Measurements from ENCODE around the gene PTPRU. TPM values are rescaled to one million over a fixed set of nuclear protein-coding genes. Genes with fewer than 3 reads are reported as not detected.

PTPRU gene
- total and polyA plus RNA-seq, 2 of the 8 experiments (the other 6 are each of a cell fraction or from before 2014, with no cell fraction given), result 33.8 to 41.8 TPM

GRCh38 chr1:29304025-29304684 is 67.8 kb downstream of the PTPRU start:
- Histone ChIP-seq H3K36me3 (ENCODE audit: control insufficient read depth in 2 of 4, insufficient read depth in 4 of 4, low read length in 3 of 4) (peaks cover 0 to 5% (median under 1%) of the 10 kb centered on the region in 4 experiments; a peak in 3 of 8 replicates), H3K18ac (ENCODE audit: extremely low read depth, low read length) (no peak overlapping the region), H2BK20ac (ENCODE audit: low read length) (no peak overlapping the region), H4K8ac (ENCODE audit: extremely low read depth, insufficient read depth, low read length) (no peak overlapping the region), H3K9ac (replicated peaks in 1 of 4; ENCODE audit: extremely low read depth in 1 of 4, low read depth in 3 of 4, low read length in 3 of 4) (no peak overlapping the region), H3K27ac (ENCODE audit: low read depth, low read length) (no peak overlapping the region; the same call in 1 of the 2 replicates), H3K56ac (replicated peaks; ENCODE audit: insufficient read length, low read depth, low read length) (no peak overlapping the region), H3K4ac (replicated peaks; ENCODE audit: insufficient read length, low read depth, low read length) (no peak overlapping the region), H3K23ac (ENCODE audit: insufficient read length) (no peak overlapping the region), H2BK12ac (ENCODE audit: low read depth, low read length) (no peak overlapping the region; the same call in 1 of the 2 replicates), H3K27me3 (replicated peaks in 1 of 4; ENCODE audit: control insufficient read depth in 3 of 4, extremely low read depth in 1 of 4, insufficient read depth in 3 of 4, low read length in 3 of 4) (no peaks in the 10 kb centered on the region), H2AFZ (ENCODE audit: low read length) (no peak overlapping the region), H4K20me1 (replicated peaks in 1 of 2; ENCODE audit: control insufficient read depth in 1 of 2, insufficient read depth in 2 of 2, low read length in 2 of 2) (no peaks in the 10 kb centered on the region), H3K4me1 (replicated peaks in 1 of 4; ENCODE audit: control insufficient read depth in 3 of 4, insufficient read depth in 4 of 4, low read length in 3 of 4) (no peaks in the 10 kb centered on the region), H3K9me3 (ENCODE audit: insufficient read depth in 2 of 2, low read depth in 1 of 2, low read length in 1 of 2) (0 out of 4 replicates have a peak, but pooled peaks cover 0 to 2% of the 10 kb centered on the region in 2 experiments), H3K14ac (ENCODE audit: insufficient read length) (no peak overlapping the region), H2AK5ac (ENCODE audit: low read depth, low read length) (no peak overlapping the region), H4K5ac (ENCODE audit: insufficient read length, low read depth, low read length) (no peak overlapping the region), H3K79me1 (ENCODE audit: low read depth, low read length) (no peaks in the 10 kb centered on the region), H3K23me2 (ENCODE audit: low read depth, low read length) (no peaks in the 10 kb centered on the region; the same call in 1 of the 2 replicates), H4K91ac (replicated peaks; ENCODE audit: insufficient read length, low read length) (no peak overlapping the region), H2BK120ac (replicated peaks; ENCODE audit: low read depth, low read length) (no peak overlapping the region), H3K79me2 (ENCODE audit: control insufficient read depth in 1 of 2, insufficient read depth in 2 of 2, low read length in 2 of 2) (no peaks in the 10 kb centered on the region), H2BK5ac (ENCODE audit: low read depth, low read length) (0 out of 2 replicates have a peak overlapping the region, but pooled peaks have one; percentile 44), H3K4me2 (ENCODE audit: insufficient read depth in 1 of 2, low read depth in 2 of 2, low read length in 2 of 2) (no peak overlapping the region), H3K4me3 (ENCODE audit: extremely low read depth in 1 of 4, insufficient read depth in 2 of 4, low read depth in 3 of 4, low read length in 4 of 4) (no peak overlapping the region), H2BK15ac (ENCODE audit: low read length) (no peak overlapping the region)
- WGBS, 2 experiments (ENCODE audit: extremely low coverage in 1 of 2, insufficient coverage in 1 of 2, insufficient read length in 1 of 2, insufficient replicate concordance in 2 of 2, low coverage in 1 of 2, low lambda C conversion rate in 2 of 2, missing lambda C conversion rate in 1 of 2), result 87% methylated on average over 8 of the region's 8 CpGs; no CpG with 5 or more reads in 1 of the 2 experiments
- FAIRE-seq (no peak), DNase-seq (ENCODE audit: low read depth in 1 of 2, low spot score in 2 of 2) (no peak)
- no peak for TF ChIP-seq RAD21 (IDR thresholded peaks at IDR 0.05 in 1 of 2, conservative IDR thresholded peaks at IDR 0.05 in 1 of 2; ENCODE audit: low read depth in 2 of 2, low read length in 2 of 2)
- TF ChIP-seq RBBP5 (IDR thresholded peaks at IDR 0.05; ENCODE audit: borderline replicate concordance, low read depth, low read length), result no peak
- no peak for TF ChIP-seq BCL11A (IDR thresholded peaks at IDR 0.05; ENCODE audit: low read depth in 2 of 2, low read length in 2 of 2)
- TF ChIP-seq ASH2L (IDR thresholded peaks at IDR 0.05; ENCODE audit: low read length), result no peak
- TF ChIP-seq, protein P1, sequence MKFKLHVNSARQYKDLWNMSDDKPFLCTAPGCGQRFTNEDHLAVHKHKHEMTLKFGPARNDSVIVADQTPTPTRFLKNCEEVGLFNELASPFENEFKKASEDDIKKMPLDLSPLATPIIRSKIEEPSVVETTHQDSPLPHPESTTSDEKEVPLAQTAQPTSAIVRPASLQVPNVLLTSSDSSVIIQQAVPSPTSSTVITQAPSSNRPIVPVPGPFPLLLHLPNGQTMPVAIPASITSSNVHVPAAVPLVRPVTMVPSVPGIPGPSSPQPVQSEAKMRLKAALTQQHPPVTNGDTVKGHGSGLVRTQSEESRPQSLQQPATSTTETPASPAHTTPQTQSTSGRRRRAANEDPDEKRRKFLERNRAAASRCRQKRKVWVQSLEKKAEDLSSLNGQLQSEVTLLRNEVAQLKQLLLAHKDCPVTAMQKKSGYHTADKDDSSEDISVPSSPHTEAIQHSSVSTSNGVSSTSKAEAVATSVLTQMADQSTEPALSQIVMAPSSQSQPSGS (IDR thresholded peaks at IDR 0.05; ENCODE audit: low read length), result no peak
- no peak for TF ChIP-seq GABPA (IDR thresholded peaks at IDR 0.05; ENCODE audit: borderline replicate concordance, insufficient read depth, low read length)
- no peak for TF ChIP-seq YY1 (IDR thresholded peaks at IDR 0.05; ENCODE audit: low read depth, low read length)
- TF ChIP-seq TBP (IDR thresholded peaks at IDR 0.05; ENCODE audit: low read depth, low read length), result no peak
- no peak for TF ChIP-seq TAF1 (IDR thresholded peaks at IDR 0.05; ENCODE audit: low read depth, low read length)
- no peak for TF ChIP-seq POLR2AphosphoS5 (IDR thresholded peaks at IDR 0.05; ENCODE audit: low read depth, low read length)
- ChIA-PET CTCF (ENCODE audit: partially characterized antibody) (interaction anchor here (1.0 to 1.8 kb wide), 5 partner anchors 11 to 201 kb away, joined by 3 to 4 read pairs (median 3); no protein-coding TSS in a partner anchor), POLR2A (ENCODE audit: partially characterized antibody) (no interaction called here)

All from H1 (cell line).